K562 (cell line): Measurements from ENCODE around the gene VN1R2. TPM values are rescaled to one million over a fixed set of nuclear protein-coding genes. Genes with fewer than 3 reads are reported as not detected.
"Not testable (repeated sequence)": the region's sequence is repeated elsewhere in the genome, so short reads cannot be mapped to it uniquely, and the experiment has no call there.

Experiments
- ATAC-seq: fragments of 200-7000 bp; cut with Tn5 transposase; 3 replicates; pipeline ENCODE4 v1.9.1; 2020; ENCODE audit warnings: moderate library complexity
- Bru-seq: library from RNA; stranded (reverse); fragments of 400-500 nt; gene quantifications from one replicate; lab custom pipeline; 2021; lab: Mats Ljungman, UMichigan
- BruChase-seq, 2 experiments: library from RNA; stranded (reverse); fragments of 400-500 nt; gene quantifications; one replicate each; lab custom pipeline; 2021; lab: Mats Ljungman, UMichigan
- BruUV-seq: library from RNA; stranded (reverse); fragments of 400-500 nt; replicated peaks from 2 replicates; lab custom pipeline; 2021; lab: Mats Ljungman, UMichigan
- CTCF ChIA-PET: fragments of 300-600 bp; formaldehyde crosslinking; extraction: SDS; loops from one replicate; lab custom pipeline; 2021; ENCODE audit warnings: low intra/inter-chr PET ratio; lab: Yijun Ruan, JAX
- POLR2A ChIA-PET: fragments of 300-600, 350-650 bp; sonication (Branson Sonifier 250); formaldehyde crosslinking; extraction: SDS; loops from one replicate; lab custom pipeline; 2021; ENCODE audit warnings: antibody characterized with exemption, inconsistent platforms; lab: Yijun Ruan, JAX
- DNase-seq, 4 experiments: peaks; one replicate each; pipeline versions ENCODE4 v3.0.0 to v3.0.0-alpha.2; 2011 to 2018; ENCODE audit warnings: low spot score in 3 of 4, mixed read lengths in 3 of 4; ENCODE audit errors: extremely low read depth in 1 of 4
- FAIRE-seq: peaks from 2 replicates; lab custom pipeline; 2011; peaks lifted over from hg19 to GRCh38; lab: Jason Lieb, UNC
- H2AFZ ChIP-seq: 2 replicates; pipeline ENCODE4 v1.6.0; 2011; ENCODE audit warnings: low read depth, low read length, control low read depth, inconsistent platforms
- H3K27ac ChIP-seq: fragments of 200-600 bp; 3 replicates; pipeline ENCODE4 v1.8.0; 2011; ENCODE audit warnings: low read depth, mild to moderate bottlenecking, control low read depth, inconsistent platforms, low read length, moderate library complexity, mixed read lengths; ENCODE audit errors: extremely low read depth
- H3K27me3 ChIP-seq, 2 experiments: fragments of 300-600 bp in 1 of 2; 2 replicates in 1 of 2; 3 replicates in 1 of 2; pipeline versions ENCODE4 v1.6.0 to v1.8.0; 2011; ENCODE audit warnings: inconsistent platforms in 2 of 2, low read length in 2 of 2, mild to moderate bottlenecking in 1 of 2, mixed read lengths in 1 of 2, moderate library complexity in 1 of 2; ENCODE audit not compliant: control insufficient read depth in 2 of 2, insufficient read depth in 2 of 2
- H3K36me3 ChIP-seq: fragments of 300-600 bp; 3 replicates; pipeline ENCODE4 v1.8.0; 2011; ENCODE audit warnings: mild to moderate bottlenecking, low read length, inconsistent platforms; ENCODE audit not compliant: control insufficient read depth, insufficient read depth
- H3K4me1 ChIP-seq, 2 experiments: fragments of 200-600 bp in 1 of 2; replicated peaks in 1 of 2; 2 replicates in 1 of 2; 3 replicates in 1 of 2; pipeline versions ENCODE4 v1.5.1 to v1.8.0; 2011; ENCODE audit warnings: inconsistent platforms in 2 of 2, low read length in 2 of 2, mild to moderate bottlenecking in 1 of 2, mixed read lengths in 1 of 2, moderate library complexity in 1 of 2; ENCODE audit not compliant: control insufficient read depth in 2 of 2, insufficient read depth in 2 of 2
- H3K4me2 ChIP-seq: 2 replicates; pipeline ENCODE4 v1.6.1; 2011; ENCODE audit warnings: low read length, control low read depth, inconsistent platforms, mixed read lengths; ENCODE audit not compliant: insufficient read depth
- H3K4me3 ChIP-seq: fragments of 200-600 bp; sonication (generic), shearing (Covaris generic); 2 replicates; pipeline ENCODE4 v1.5.1; 2016; ENCODE audit warnings: control low read depth, inconsistent platforms
- H3K79me2 ChIP-seq: fragments of 200-600 bp; 3 replicates; pipeline ENCODE4 v1.8.0; 2011; ENCODE audit warnings: low read length, inconsistent platforms; ENCODE audit not compliant: control insufficient read depth, insufficient read depth
- H3K9ac ChIP-seq, 2 experiments: 2 replicates each; pipeline versions ENCODE4 v1.6.0 to v1.6.1; 2011; ENCODE audit warnings: low read depth in 2 of 2, low read length in 2 of 2, control low read depth in 1 of 2, inconsistent platforms in 1 of 2, mild to moderate bottlenecking in 1 of 2, mixed read lengths in 1 of 2; ENCODE audit not compliant: insufficient read depth in 1 of 2
- H3K9me1 ChIP-seq: one replicate; pipeline ENCODE4 v1.6.0; 2011; ENCODE audit warnings: inconsistent platforms, mild to moderate bottlenecking, low read length, moderate library complexity; ENCODE audit not compliant: control insufficient read depth, insufficient read depth
- H3K9me3 ChIP-seq: replicated peaks from 2 replicates; pipeline ENCODE4 v1.5.1; 2011; ENCODE audit warnings: low read depth, low read length, inconsistent platforms; ENCODE audit not compliant: control insufficient read depth, insufficient read depth
- H4K20me1 ChIP-seq: replicated peaks from 2 replicates; pipeline ENCODE4 v1.6.1; 2011; ENCODE audit warnings: low read length, inconsistent platforms, mixed read lengths; ENCODE audit not compliant: control insufficient read depth, insufficient read depth
- RAD21 ChIP-seq, 2 experiments: fragments of 250-450 bp in 1 of 2; fragments of 450-650 bp in 1 of 2; sonication (Bioruptor Pico) in 1 of 2; formaldehyde crosslinking in 1 of 2; IDR thresholded peaks in 1 of 2; conservative IDR thresholded peaks in 1 of 2; 2 replicates each; pipeline versions ENCODE4 v1.4.0 to v1.8.0; 2020 to 2022; ENCODE audit warnings: mild to moderate bottlenecking in 2 of 2, moderate library complexity in 1 of 2
- WGBS: fragments of 100-300 bp; shearing (Covaris generic); methylation state at CpG from one replicate; pipeline ENCODE4 v1.1.6; 2016; ENCODE audit warnings: low coverage, mixed read lengths; ENCODE audit not compliant: insufficient coverage; ENCODE audit errors: missing lambda C conversion rate; 5-methylcytosine and 5-hydroxymethylcytosine counted together
- in situ Hi-C: fragments of 300-500 bp; cut with MboI; formaldehyde crosslinking; loops from 4 replicates; pipeline ENCODE4 v1.15.0; 2018; ENCODE audit warnings: inconsistent platforms, mixed read lengths
- intact Hi-C: fragments of 100-400 bp; cut with micrococcal nuclease; formaldehyde crosslinking; loops from 2 replicates; pipeline ENCODE4 v1.14.2; 2022
- long read RNA-seq, 3 experiments: library from polyadenylated mRNA in 2 of 3; library from RNA in 1 of 3; unstranded in 2 of 3; stranded (forward) in 1 of 3; transcript quantifications; one replicate each; pipeline ENCODE4 v2.0.0, GENCODE V29; 2019 to 2022
- polyA minus RNA-seq, 3 experiments: library from RNA; depleted of rRNA, polyadenylated mRNA; stranded (reverse); fragments of >200 nt; gene quantifications; 2 replicates each; pipeline ENCODE4 v1.2.3, GENCODE V29; 2011
- polyA plus RNA-seq, 8 experiments: library from polyadenylated mRNA; depleted of rRNA in 4 of 8; stranded (reverse) in 5 of 8; unstranded in 3 of 8; fragments of >200 nt; fragmentation: Nextera tagmentation in 2 of 8; fragmentation: Illumina TruSeq in 1 of 8; extraction: Ambion mirVana in 2 of 8; extraction: Trizol in 1 of 8; gene quantifications; 2 replicates each; pipeline versions ENCODE4 v1.2.1 to v1.2.3, GENCODE V29; 2011 to 2014; ENCODE audit warnings: inconsistent platforms in 1 of 8, missing spikeins in 1 of 8
- total RNA-seq, 7 experiments: library from RNA; depleted of rRNA in 6 of 7; stranded (reverse); fragments of >200 nt in 6 of 7; fragmentation: Illumina TruSeq in 2 of 7; extraction: Trizol in 2 of 7; gene quantifications; 2 replicates each; pipeline versions ENCODE4 v1.2.1 to v1.2.3, GENCODE V29; 2011 to 2021; ENCODE audit warnings: low replicate concordance in 1 of 7
- TF ChIP-seq, protein P1 (sequence below), 3 experiments: IDR thresholded peaks in 2 of 3; conservative IDR thresholded peaks in 1 of 3; 2 replicates each; pipeline ENCODE4 v1.5.1; 2011 to 2012; ENCODE audit warnings: low read length in 3 of 3, mild to moderate bottlenecking in 3 of 3, control low read depth in 2 of 3, improper control_type of control experiment in 1 of 3, inconsistent platforms in 1 of 3, low read depth in 1 of 3, mixed read lengths in 1 of 3, moderate library complexity in 1 of 3; ENCODE audit not compliant: insufficient read depth in 2 of 3

Gene VN1R2
- total RNA-seq (2011; cell fraction: chromatin; rRNA removed; ENCODE audit: low replicate concordance): not detected in 2 replicates
- total RNA-seq (2011; cell fraction: nucleolus; rRNA removed): not detected in 2 replicates
- not detected in 2 replicates for total RNA-seq (2011; cell fraction: nucleoplasm; rRNA removed)
- total RNA-seq (2014; rRNA removed) (not detected in 2 replicates), total RNA-seq (2014; rRNA removed; fragmentation: Illumina TruSeq; extraction: Trizol) (not detected in 2 replicates), total RNA-seq (2015; rRNA removed; fragmentation: Illumina TruSeq; extraction: Trizol) (not detected in 2 replicates), total RNA-seq (2021) (not detected in 2 replicates), polyA plus RNA-seq (2011; rRNA removed) (not detected in 2 replicates), polyA plus RNA-seq (2014; fragmentation: Illumina TruSeq; extraction: Trizol) (not detected in 2 replicates), polyA plus RNA-seq (2014; fragmentation: Nextera tagmentation; extraction: Ambion mirVana) (not detected), polyA plus RNA-seq (2014; rRNA removed) (not detected in 2 replicates), polyA minus RNA-seq (2011; rRNA and poly(A)+ RNA removed) (not detected in 2 replicates), Bru-seq, nascent RNA (not detected), BruChase-seq, experiment 1, labeled RNA remaining after a 2-hour chase (not detected), BruChase-seq, experiment 2, labeled RNA remaining after a 6-hour chase (not detected)
- not detected in 2 replicates for polyA plus RNA-seq (2011; cell fraction: cytosol; rRNA removed)
- not detected in 2 replicates for polyA plus RNA-seq (2011; cell fraction: nucleus; rRNA removed)
- polyA plus RNA-seq (2012): not detected in 2 replicates
- polyA minus RNA-seq (2011; cell fraction: cytosol; rRNA and poly(A)+ RNA removed): not detected in 2 replicates
- polyA minus RNA-seq (2011; cell fraction: nucleus; rRNA and poly(A)+ RNA removed): not detected in 2 replicates
- long read RNA-seq, experiment 1: 0 reads
- long read RNA-seq, experiment 2: 0 reads
- long read RNA-seq, experiment 3: 0 reads

DNA sequence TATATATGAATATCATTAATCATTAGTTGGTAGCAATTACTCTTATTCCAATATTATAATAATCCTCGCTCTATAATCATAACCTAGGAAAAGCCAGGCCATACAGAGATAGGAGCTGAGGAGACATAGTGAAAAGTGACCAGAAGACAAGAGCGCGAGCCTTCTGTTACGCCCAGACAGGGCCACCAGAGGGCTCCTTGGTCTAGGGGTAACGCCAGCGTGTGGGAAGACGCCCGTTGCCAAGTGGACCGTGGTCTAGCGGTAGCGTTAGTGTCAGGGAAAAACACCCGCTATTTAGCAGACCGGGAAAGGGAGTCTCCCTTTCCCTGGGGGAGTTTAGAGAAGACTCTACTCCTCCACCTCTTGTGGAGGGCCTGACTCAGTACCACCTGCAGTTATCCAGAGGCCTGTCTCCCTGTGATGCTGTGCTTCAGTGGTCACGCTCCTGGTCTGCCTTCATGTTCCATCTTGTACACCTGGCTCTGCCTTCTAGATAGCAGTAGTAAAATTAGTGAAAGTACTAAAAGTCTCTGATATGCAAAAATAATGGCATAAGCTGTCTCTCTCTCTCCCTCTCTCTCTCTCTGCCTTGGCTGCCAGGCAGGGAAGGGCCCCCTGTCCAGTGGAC, at the start of gene VN1R2:
Gene VN1R2 (plus strand): TSS at position 578 of the 628 bp plus-strand sequence. CDS start 84 bp downstream, outside the sequence.
- H3K9me3 ChIP-seq, POLR2A ChIA-PET, BruUV-seq, H3K9me1 ChIP-seq, H3K27ac ChIP-seq, in situ Hi-C loops, H3K4me1 ChIP-seq, H3K9ac ChIP-seq, H3K27me3 ChIP-seq, H3K4me3 ChIP-seq, H3K79me2 ChIP-seq, H3K4me2 ChIP-seq, H4K20me1 ChIP-seq, intact Hi-C loops, H2AFZ ChIP-seq, ATAC-seq, H3K36me3 ChIP-seq, CTCF ChIA-PET: not testable (repeated sequence)
- DNase-seq: peak in 1 of 4 experiments; percentile 26
- TF ChIP-seq, protein P1, sequence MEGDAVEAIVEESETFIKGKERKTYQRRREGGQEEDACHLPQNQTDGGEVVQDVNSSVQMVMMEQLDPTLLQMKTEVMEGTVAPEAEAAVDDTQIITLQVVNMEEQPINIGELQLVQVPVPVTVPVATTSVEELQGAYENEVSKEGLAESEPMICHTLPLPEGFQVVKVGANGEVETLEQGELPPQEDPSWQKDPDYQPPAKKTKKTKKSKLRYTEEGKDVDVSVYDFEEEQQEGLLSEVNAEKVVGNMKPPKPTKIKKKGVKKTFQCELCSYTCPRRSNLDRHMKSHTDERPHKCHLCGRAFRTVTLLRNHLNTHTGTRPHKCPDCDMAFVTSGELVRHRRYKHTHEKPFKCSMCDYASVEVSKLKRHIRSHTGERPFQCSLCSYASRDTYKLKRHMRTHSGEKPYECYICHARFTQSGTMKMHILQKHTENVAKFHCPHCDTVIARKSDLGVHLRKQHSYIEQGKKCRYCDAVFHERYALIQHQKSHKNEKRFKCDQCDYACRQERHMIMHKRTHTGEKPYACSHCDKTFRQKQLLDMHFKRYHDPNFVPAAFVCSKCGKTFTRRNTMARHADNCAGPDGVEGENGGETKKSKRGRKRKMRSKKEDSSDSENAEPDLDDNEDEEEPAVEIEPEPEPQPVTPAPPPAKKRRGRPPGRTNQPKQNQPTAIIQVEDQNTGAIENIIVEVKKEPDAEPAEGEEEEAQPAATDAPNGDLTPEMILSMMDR (IDR thresholded peaks at IDR 0.05 in 2 of 3, conservative IDR thresholded peaks at IDR 0.05 in 1 of 3; ENCODE audit: insufficient read depth in 2 of 3, low read depth in 1 of 3, low read length in 3 of 3): peak; percentile 26 to 35 (median 33); a peak in 3 of 6 replicates
- peak in 1 of 2 experiments; percentile 46; a peak in 2 of 4 replicates for TF ChIP-seq RAD21 (CRISPR knock-in tag; conservative IDR thresholded peaks at IDR 0.05 in 1 of 2, IDR thresholded peaks at IDR 0.05 in 1 of 2)
- WGBS: 11% methylated on average over 14 of the region's 14 CpGs
- FAIRE-seq: peak; percentile 37

DNA sequence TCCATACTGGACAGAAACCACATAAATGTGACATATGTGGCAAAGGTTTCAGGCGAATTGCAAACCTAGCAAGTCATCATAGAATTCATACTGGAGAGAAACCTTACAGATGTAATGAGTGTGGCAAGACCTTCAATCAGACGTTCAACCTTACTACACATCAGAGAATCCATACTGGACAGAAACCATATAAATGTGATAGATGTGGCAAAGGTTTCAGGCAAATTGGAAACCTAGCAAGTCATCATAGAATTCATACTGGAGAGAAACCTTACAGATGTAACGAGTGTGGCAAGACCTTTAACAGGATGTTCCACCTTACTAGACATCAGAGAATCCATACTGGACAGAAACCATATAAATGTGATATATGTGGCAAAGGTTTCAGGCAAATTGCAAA, 46.5 kb upstream of the VN1R2 start:
- ATAC-seq, H3K4me3 ChIP-seq, H3K4me1 ChIP-seq, H3K9me1 ChIP-seq, H3K9me3 ChIP-seq, H3K27me3 ChIP-seq, BruUV-seq, H3K27ac ChIP-seq, H3K9ac ChIP-seq, H2AFZ ChIP-seq, H3K4me2 ChIP-seq, intact Hi-C loops, FAIRE-seq, CTCF ChIA-PET, H3K36me3 ChIP-seq, DNase-seq, in situ Hi-C loops, H4K20me1 ChIP-seq, H3K79me2 ChIP-seq: not testable (repeated sequence)
- POLR2A ChIA-PET: interaction anchor here (1.3 kb wide), 1 partner anchor 50 kb away, joined by 3 read pairs; no protein-coding TSS in a partner anchor
- WGBS: 6% methylated on average over 3 of the region's 3 CpGs
